Epithelial cell of prostate (primary cell): ENCODE measurements around the gene FNDC3A.
"Not testable (repeated sequence)": the region's sequence is repeated elsewhere in the genome, so short reads cannot be mapped to it uniquely, and the experiment has no call there.

ENCODE experiments used
- DNase-seq: peaks from one replicate; pipeline ENCODE4 v3.0.0-alpha.2; 2011; ENCODE audit warnings: low read depth, low spot score
- H3K27ac ChIP-seq: fragments of 450-650 bp; 2 replicates; pipeline ENCODE4 v1.5.1; 2017; ENCODE audit warnings: mild to moderate bottlenecking

The FNDC3A gene

GRCh38 chr13:49071341-49071937 lies 95.7 kb downstream of the FNDC3A start:
- no peak for DNase-seq
- H3K27ac ChIP-seq: no peak overlapping the region

- peak overlapping the region; percentile 86 for H3K27ac ChIP-seq
- DNase-seq: peak; percentile 80
Measured at GRCh38 chr13:49082653-49083536, 107.2 kb downstream of the FNDC3A start.

- no peak for DNase-seq
- peak overlapping the region; percentile 29 for H3K27ac ChIP-seq
Measured at GRCh38 chr13:49084961-49085360, 109.2 kb downstream of the FNDC3A start.

- DNase-seq: no peak
- H3K27ac ChIP-seq: no peak overlapping the region
Measured at GRCh38 chr13:49086722-49087121, 111.0 kb downstream of the FNDC3A start.

- H3K27ac ChIP-seq: no peak overlapping the region
- no peak for DNase-seq
Measured at GRCh38 chr13:49093376-49093775, 117.7 kb downstream of the FNDC3A start.

- DNase-seq: peak; percentile 54
- H3K27ac ChIP-seq: peak overlapping the region; percentile 75
Measured at GRCh38 chr13:49097374-49097773, 121.7 kb downstream of the FNDC3A start.

- peak; percentile 80 for DNase-seq
- peak overlapping the region; percentile 75 for H3K27ac ChIP-seq
Measured at GRCh38 chr13:49098198-49098597, 122.5 kb downstream of the FNDC3A start.

- peak overlapping the region; percentile 75 for H3K27ac ChIP-seq
- no peak for DNase-seq
Measured at GRCh38 chr13:49098771-49099512, 123.2 kb downstream of the FNDC3A start.

GRCh38 chr13:49099513-49099877 lies 123.8 kb downstream of the FNDC3A start:
- no peak for DNase-seq
- no peak overlapping the region for H3K27ac ChIP-seq

GRCh38 chr13:49100637-49101570 lies 125.2 kb downstream of the FNDC3A start:
- no peak overlapping the region for H3K27ac ChIP-seq
- no peak for DNase-seq

- DNase-seq: no peak
Measured at GRCh38 chr13:49108196-49108595, 132.5 kb downstream of the FNDC3A start.

GRCh38 chr13:49110122-49110912 lies 134.6 kb downstream of the FNDC3A start:
- H3K27ac ChIP-seq: peak overlapping the region; percentile 42

More at GRCh38 chr13:49108196-49108595, 132.5 kb downstream of the FNDC3A start:
- no peak overlapping the region for H3K27ac ChIP-seq

GRCh38 chr13:49110913-49111170 lies 135.1 kb downstream of the FNDC3A start:
- no peak for DNase-seq
- H3K27ac ChIP-seq: peak overlapping the region; percentile 42

More at GRCh38 chr13:49110122-49110912, 134.6 kb downstream of the FNDC3A start:
- no peak for DNase-seq

- DNase-seq: no peak
Measured at GRCh38 chr13:49112782-49113525, 137.2 kb downstream of the FNDC3A start.

GRCh38 chr13:49113526-49114286 lies 138.0 kb downstream of the FNDC3A start:
- H3K27ac ChIP-seq: peak overlapping the region; percentile 4
- DNase-seq: no peak

More at GRCh38 chr13:49112782-49113525, 137.2 kb downstream of the FNDC3A start:
- H3K27ac ChIP-seq: no peak overlapping the region

- H3K27ac ChIP-seq: no peak overlapping the region
- no peak for DNase-seq
Measured at GRCh38 chr13:49116873-49117272, 141.2 kb downstream of the FNDC3A start.

GRCh38 chr13:49118455-49118854 lies 142.7 kb downstream of the FNDC3A start:
- DNase-seq, H3K27ac ChIP-seq: not testable (repeated sequence)
